OCI-LY1 (cell line): ENCODE measurements around the gene BPIFB3.

ENCODE experiments used
- CTCF ChIP-seq: fragments of 200-600 bp; sonication (generic), shearing (Covaris generic); IDR thresholded peaks from 2 replicates; pipeline ENCODE4 v1.5.1; 2017; ENCODE audit warnings: mild to moderate bottlenecking, antibody characterized with exemption, low read length, moderate library complexity, mixed read lengths
- EZH2 ChIP-seq: fragments of 200-600 bp; sonication (generic), shearing (Covaris generic); IDR thresholded peaks from 2 replicates; pipeline ENCODE4 v1.8.0; 2017; ENCODE audit warnings: borderline replicate concordance, mixed run types, mild to moderate bottlenecking, antibody characterized with exemption, low read length, moderate library complexity, mixed read lengths

- TF ChIP-seq CTCF: no peak
- TF ChIP-seq EZH2: no peak
Measured at GRCh38 chr20:33103556-33103955, 49.9 kb downstream of the BPIFB3 start.
